ENCODE results near the gene PAF1.

Gene PAF1

GRCh38 chr19:39401070-39401548, 10.2 kb upstream of the PAF1 start:
- TF ChIP-seq CTCF (IDR thresholded peaks at IDR 0.05; ENCODE audit: low read depth, low read length) = no peak
- in situ Hi-C loops (cut with HindIII; ENCODE audit: low sequenced_read_pairs) = no loop called here
- no peak for DNase-seq (ENCODE audit: low read depth, low spot score)
- no peak overlapping the region for H3K4me3 ChIP-seq (ENCODE audit: low read depth, low read length)

- H3K4me3 ChIP-seq (ENCODE audit: low read depth, low read length) = no peak overlapping the region
- in situ Hi-C loops (cut with HindIII; ENCODE audit: low sequenced_read_pairs) = no loop called here
- no peak for DNase-seq (ENCODE audit: low read depth, low spot score)
- TF ChIP-seq CTCF (IDR thresholded peaks at IDR 0.05; ENCODE audit: low read depth, low read length) = no peak
These were observed 9.2 kb upstream of the PAF1 start for GRCh38 chr19:39400061-39400460.

GRCh38 chr19:39399668-39400050, 8.8 kb upstream of the PAF1 start:
- DNase-seq (ENCODE audit: low read depth, low spot score) = no peak
- no peak for TF ChIP-seq CTCF (IDR thresholded peaks at IDR 0.05; ENCODE audit: low read depth, low read length)
- in situ Hi-C loops (cut with HindIII; ENCODE audit: low sequenced_read_pairs) = no loop called here
- no peak overlapping the region for H3K4me3 ChIP-seq (ENCODE audit: low read depth, low read length)

- H3K4me3 ChIP-seq (ENCODE audit: low read depth, low read length) = no peak overlapping the region
- peak; percentile 80 for DNase-seq (ENCODE audit: low read depth, low spot score)
- in situ Hi-C loops (cut with HindIII; ENCODE audit: low sequenced_read_pairs) = no loop called here
- no peak for TF ChIP-seq CTCF (IDR thresholded peaks at IDR 0.05; ENCODE audit: low read depth, low read length)
These were observed 7.5 kb upstream of the PAF1 start for GRCh38 chr19:39398297-39398864.

- no peak overlapping the region for H3K4me3 ChIP-seq (ENCODE audit: low read depth, low read length)
- peak; percentile 99 for TF ChIP-seq CTCF (IDR thresholded peaks at IDR 0.05; ENCODE audit: low read depth, low read length)
- in situ Hi-C loops (cut with HindIII; ENCODE audit: low sequenced_read_pairs) = no loop called here
- DNase-seq (ENCODE audit: low read depth, low spot score) = peak; percentile 80
These were observed 6.7 kb upstream of the PAF1 start for GRCh38 chr19:39397360-39398296.

GRCh38 chr19:39390451-39390750, 505 bp downstream of the PAF1 start:
- DNase-seq (ENCODE audit: low read depth, low spot score) = no peak
- no peak for TF ChIP-seq CTCF (IDR thresholded peaks at IDR 0.05; ENCODE audit: low read depth, low read length)
- peak overlapping the region; percentile 98 for H3K4me3 ChIP-seq (ENCODE audit: low read depth, low read length)
- in situ Hi-C loops (cut with HindIII; ENCODE audit: low sequenced_read_pairs) = no loop called here
